SJCRH30 (cell line): ENCODE measurements around the gene STXBP5L. TPM values are rescaled to one million over a fixed set of nuclear protein-coding genes. Genes with fewer than 3 reads are reported as not detected.
"Not testable (repeated sequence)": the region's sequence is repeated elsewhere in the genome, so short reads cannot be mapped to it uniquely, and the experiment has no call there.

ENCODE experiments used
- DNase-seq, 2 experiments: peaks; one replicate each; pipeline ENCODE4 v3.0.0-alpha.2; 2015 to 2020
- H3K27ac ChIP-seq: fragments of 250-450 bp; sonication (Bioruptor Pico); 2 replicates; pipeline ENCODE4 v1.5.1; 2020; ENCODE audit warnings: mild to moderate bottlenecking, moderate library complexity
- H3K27me3 ChIP-seq: fragments of 250-450 bp; sonication (Bioruptor Pico); 2 replicates; pipeline ENCODE4 v1.5.1; 2020; ENCODE audit warnings: mild to moderate bottlenecking, moderate library complexity
- H3K36me3 ChIP-seq: fragments of 250-450 bp; sonication (Bioruptor Pico); 2 replicates; pipeline ENCODE4 v1.5.1; 2020; ENCODE audit warnings: mild to moderate bottlenecking, moderate library complexity
- H3K4me1 ChIP-seq: fragments of 250-450 bp; sonication (Bioruptor Pico); 2 replicates; pipeline ENCODE4 v1.5.1; 2020; ENCODE audit warnings: mild to moderate bottlenecking, moderate library complexity
- H3K4me3 ChIP-seq: fragments of 250-450 bp; sonication (Bioruptor Pico); 2 replicates; pipeline ENCODE4 v1.5.1; 2020; ENCODE audit warnings: mild to moderate bottlenecking, moderate library complexity
- H3K9me3 ChIP-seq: fragments of 250-450 bp; sonication (Bioruptor Pico); replicated peaks from 2 replicates; pipeline ENCODE4 v1.5.1; 2020; ENCODE audit warnings: mild to moderate bottlenecking, moderate library complexity
- total RNA-seq: library from RNA; depleted of rRNA; stranded (reverse); fragments of >200 nt; shearing (Covaris generic); gene quantifications from 2 replicates; pipeline ENCODE4 v1.2.3, GENCODE V29; 2014; rRNA removed

Gene STXBP5L
- total RNA-seq, result 0.89 and 1.3 TPM in 2 replicates

DNA sequence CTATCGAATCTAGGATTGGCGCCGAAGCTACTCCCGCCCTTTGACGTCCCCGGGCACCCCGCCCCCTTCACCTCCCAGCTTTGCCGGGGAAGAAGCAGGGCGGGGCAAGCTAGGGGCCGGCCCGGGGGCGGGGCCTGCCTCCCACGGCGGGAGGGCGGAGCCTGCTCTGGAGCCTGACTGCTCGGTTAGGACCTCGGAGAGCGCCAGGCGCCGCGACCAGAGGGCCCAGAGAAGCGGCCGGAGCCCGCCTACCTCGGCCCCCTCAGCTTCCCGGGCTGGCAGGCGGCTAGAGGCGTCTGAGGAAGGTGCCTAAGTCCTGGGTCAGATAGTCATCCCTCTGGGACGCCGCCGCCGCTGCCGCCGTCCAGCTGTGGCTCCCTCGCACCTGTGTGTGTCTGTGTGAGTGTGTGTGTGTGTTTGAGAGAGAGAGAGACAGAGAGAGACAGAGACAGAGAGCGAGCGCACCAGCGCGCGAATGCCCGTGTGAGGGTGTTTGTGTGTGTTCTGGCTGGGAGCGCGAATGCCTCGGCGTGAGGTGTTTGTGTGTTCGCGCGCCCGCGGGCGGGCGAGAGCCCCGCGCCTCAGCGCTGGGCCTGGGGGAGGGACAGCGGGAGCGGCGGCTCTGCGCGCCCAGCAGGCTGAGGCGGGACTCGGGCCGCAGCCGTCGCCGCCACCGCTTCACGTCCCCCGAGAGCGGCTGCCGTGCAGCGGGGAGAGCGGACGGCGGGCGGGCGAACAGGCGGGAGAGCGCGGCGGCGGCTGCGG is at the start of gene STXBP5L:
Gene STXBP5L (plus strand): TSS at position 176 of the 765 bp plus-strand sequence. CDS start 1,374 bp downstream, outside the sequence.
- Histone ChIP-seq H3K4me1 (no peaks in the 10 kb centered on the region), H3K36me3 (no peaks in the 10 kb centered on the region), H3K27ac (peak within 1 kb of the TSS; percentile 35), H3K27me3 (no peaks in the 10 kb centered on the region), H3K9me3 (no peaks in the 10 kb centered on the region), H3K4me3 (peak within 1 kb of the TSS; percentile 57)
- peak; percentile 88 to 90 for DNase-seq

DNA sequence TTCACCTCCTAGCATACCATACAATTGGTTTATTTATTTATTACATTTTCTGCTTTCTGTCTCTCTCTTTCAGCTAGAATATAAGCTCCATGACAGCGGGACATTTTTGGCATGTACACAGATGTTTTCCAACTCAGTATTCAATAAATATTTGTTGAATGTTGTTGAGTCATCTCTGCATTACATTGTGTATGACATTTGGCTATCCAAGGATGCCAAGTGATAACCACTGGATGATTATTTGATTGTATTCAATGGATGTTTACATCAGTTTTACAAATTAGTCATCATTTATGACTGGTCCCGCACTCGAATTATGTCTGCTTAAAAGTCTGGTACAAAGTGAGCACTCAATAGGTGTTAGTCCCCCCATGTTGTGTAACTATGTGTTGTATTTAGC is 49.5 kb upstream of the STXBP5L start:
- Histone ChIP-seq H3K27me3 (no peaks in the 10 kb centered on the region), H3K4me3 (no peak overlapping the region), H3K4me1 (peaks cover 6% of the 10 kb centered on the region; the same call in 1 of the 2 replicates), H3K36me3 (no peaks in the 10 kb centered on the region), H3K27ac (no peak overlapping the region), H3K9me3 (no peaks in the 10 kb centered on the region)
- no peak for DNase-seq

DNA sequence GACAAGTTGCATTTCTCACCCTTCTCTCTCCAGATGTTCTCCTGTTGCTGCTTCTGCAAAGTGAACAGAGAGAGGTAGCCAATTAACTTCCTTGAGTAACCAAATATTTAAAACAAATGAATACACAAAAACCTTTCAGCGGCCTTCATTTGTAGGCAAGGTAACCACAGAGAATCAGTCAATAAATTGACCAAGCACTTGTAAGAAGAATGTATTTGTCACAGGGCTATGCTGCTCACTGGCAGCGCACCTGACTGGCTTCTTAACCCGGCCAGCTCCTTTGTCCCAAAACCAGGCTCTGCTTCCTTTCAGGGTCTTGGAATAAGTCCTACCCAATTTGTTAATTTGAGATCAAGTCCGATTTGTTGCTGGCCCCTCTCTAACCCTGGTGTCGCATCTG is 43.5 kb upstream of the STXBP5L start:
- Histone ChIP-seq H3K36me3 (no peaks in the 10 kb centered on the region), H3K27me3 (no peaks in the 10 kb centered on the region), H3K4me3 (no peak overlapping the region), H3K27ac (no peak overlapping the region), H3K4me1 (no peaks in the 10 kb centered on the region), H3K9me3 (no peaks in the 10 kb centered on the region)
- no peak for DNase-seq

DNA sequence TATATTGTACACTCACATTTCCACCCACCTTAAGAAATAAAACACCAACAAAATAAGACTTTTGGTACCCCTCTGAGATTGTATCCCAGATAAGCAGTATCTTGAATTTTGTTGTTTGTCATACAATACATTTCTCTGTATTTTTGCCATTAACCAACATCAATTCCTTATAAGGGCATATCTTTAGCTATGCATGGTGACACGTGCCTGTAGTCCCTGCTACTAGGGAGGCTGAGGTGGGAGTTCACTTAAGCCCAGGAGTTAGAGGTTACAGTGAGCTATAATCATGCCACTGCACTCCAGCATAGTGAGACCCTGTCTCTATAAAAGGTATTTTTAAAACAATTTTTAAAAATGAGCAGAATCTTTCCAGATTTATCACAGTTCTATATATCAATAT is 32.5 kb upstream of the STXBP5L start:
- H3K27ac ChIP-seq, result no peak overlapping the region
- H3K36me3 ChIP-seq, result no peaks in the 10 kb centered on the region
- DNase-seq, result no peak
- no peaks in the 10 kb centered on the region for H3K4me1 ChIP-seq
- H3K27me3 ChIP-seq, result no peaks in the 10 kb centered on the region; the same call in 1 of the 2 replicates
- H3K9me3 ChIP-seq, result no peaks in the 10 kb centered on the region
- no peak overlapping the region for H3K4me3 ChIP-seq

DNA sequence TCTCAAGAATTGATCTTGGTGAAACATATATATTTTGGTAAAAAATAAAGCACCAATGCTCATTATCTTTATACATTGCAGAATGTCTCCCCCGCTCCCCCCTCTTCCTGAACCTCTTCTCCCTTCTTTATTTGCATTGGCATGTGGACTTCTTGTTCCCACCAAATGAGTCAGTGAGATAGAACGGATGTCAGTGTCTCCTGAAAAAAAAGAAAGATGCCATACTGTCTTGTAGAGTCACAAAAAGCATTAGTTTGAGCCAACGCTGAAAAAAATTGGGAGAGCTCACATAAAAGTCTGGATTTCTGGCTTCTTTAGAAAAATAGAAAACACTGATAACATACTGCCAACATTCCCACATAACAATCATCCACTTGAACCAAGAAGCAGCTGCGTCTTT is 32.0 kb upstream of the STXBP5L start:
- Histone ChIP-seq H3K9me3 (no peaks in the 10 kb centered on the region), H3K4me1 (no peaks in the 10 kb centered on the region), H3K27ac (no peak overlapping the region), H3K36me3 (no peaks in the 10 kb centered on the region), H3K27me3 (no peaks in the 10 kb centered on the region; the same call in 1 of the 2 replicates), H3K4me3 (no peak overlapping the region)
- DNase-seq, result no peak

DNA sequence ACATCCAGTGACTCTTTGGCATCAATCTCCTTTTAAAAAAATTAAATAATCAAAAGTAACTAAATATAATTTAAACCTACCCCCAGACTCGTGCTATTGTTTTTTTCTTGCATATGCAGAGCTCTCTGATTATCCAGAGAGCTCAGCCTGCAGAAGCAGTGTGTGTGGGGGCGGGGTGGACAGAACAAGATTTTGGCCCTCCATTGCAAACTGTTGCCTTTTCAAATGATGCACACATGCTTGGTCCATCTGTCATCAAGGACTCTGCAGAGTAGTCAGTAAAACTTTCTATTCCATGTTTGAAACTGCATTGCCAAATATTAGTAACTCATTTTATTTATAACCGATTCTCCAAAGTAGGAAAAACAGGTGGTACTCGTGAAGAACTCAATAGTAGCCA is 28.6 kb upstream of the STXBP5L start:
- no peaks in the 10 kb centered on the region for H3K36me3 ChIP-seq
- no peak overlapping the region for H3K27ac ChIP-seq
- H3K27me3 ChIP-seq, result peaks cover 5% of the 10 kb centered on the region; the same call in 1 of the 2 replicates
- no peak overlapping the region for H3K4me3 ChIP-seq
- no peaks in the 10 kb centered on the region for H3K4me1 ChIP-seq
- H3K9me3 ChIP-seq, result no peaks in the 10 kb centered on the region
- DNase-seq, result no peak

DNA sequence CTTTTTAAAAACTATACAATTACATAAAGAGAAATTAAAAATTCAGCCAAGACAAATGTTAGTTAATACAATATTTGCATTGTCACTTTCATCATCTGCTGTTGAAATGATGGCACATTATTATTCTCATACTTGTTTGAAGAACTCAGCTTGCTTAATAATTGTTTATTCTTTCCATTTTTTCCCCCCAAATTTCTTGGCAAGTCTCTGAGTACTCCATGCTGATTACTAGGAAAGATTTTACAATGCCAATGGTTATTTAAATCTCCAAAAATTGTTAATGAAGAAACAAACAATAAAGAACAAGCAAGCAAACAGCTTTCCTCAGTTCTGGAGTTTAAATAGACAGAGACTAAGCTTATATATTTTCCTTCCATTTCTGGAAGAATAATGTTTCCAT is 15.1 kb upstream of the STXBP5L start:
- no peaks in the 10 kb centered on the region for H3K4me1 ChIP-seq
- 0 out of 2 replicates have a peak, but pooled peaks cover 2% of the 10 kb centered on the region for H3K9me3 ChIP-seq
- H3K27ac ChIP-seq, result no peak overlapping the region
- no peak for DNase-seq
- 0 out of 2 replicates have a peak, but pooled peaks cover 2% of the 10 kb centered on the region for H3K27me3 ChIP-seq
- H3K36me3 ChIP-seq, result no peaks in the 10 kb centered on the region
- H3K4me3 ChIP-seq, result no peak overlapping the region

DNA sequence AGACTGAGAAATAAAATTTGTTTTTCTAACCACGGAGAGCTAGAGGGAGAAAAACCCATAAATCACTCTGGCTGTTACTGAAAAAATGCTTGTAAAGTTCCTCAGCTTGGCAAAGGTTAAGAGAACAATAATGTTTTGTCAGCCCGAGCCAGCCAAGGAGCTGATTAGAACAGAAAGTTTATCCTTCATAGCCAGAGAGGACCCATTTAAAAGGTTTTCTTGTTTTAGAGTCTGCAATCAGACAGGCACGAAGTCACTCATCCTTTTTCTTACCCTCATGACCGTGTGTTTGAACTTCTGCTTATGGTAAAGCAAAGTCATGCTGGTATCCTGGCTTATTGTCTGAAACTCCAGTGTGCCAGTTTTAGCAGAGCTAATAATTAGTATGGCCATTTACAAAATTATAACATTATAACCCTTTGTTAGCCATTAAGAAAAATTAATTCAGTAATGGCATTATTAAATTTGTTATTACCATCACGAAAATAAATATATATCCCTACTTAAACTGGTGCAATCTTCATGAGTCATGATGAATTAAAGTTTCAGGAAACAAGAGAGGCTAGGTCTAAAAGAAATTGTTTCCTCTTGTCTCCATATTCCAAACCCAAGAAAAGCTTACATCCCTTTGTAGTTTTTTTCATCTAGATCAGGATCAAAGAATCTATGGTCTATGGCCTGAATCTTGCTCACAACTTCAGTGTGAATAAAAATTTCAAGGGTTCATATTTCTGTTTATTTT is 13.5 kb upstream of the STXBP5L start:
- H3K27ac ChIP-seq, result no peak overlapping the region
- no peaks in the 10 kb centered on the region for H3K4me1 ChIP-seq
- DNase-seq, result no peak
- H3K36me3 ChIP-seq, result no peaks in the 10 kb centered on the region
- no peak overlapping the region for H3K4me3 ChIP-seq
- H3K27me3 ChIP-seq, result 0 out of 2 replicates have a peak, but pooled peaks cover 2% of the 10 kb centered on the region
- H3K9me3 ChIP-seq, result 0 out of 2 replicates have a peak, but pooled peaks cover 2% of the 10 kb centered on the region

DNA sequence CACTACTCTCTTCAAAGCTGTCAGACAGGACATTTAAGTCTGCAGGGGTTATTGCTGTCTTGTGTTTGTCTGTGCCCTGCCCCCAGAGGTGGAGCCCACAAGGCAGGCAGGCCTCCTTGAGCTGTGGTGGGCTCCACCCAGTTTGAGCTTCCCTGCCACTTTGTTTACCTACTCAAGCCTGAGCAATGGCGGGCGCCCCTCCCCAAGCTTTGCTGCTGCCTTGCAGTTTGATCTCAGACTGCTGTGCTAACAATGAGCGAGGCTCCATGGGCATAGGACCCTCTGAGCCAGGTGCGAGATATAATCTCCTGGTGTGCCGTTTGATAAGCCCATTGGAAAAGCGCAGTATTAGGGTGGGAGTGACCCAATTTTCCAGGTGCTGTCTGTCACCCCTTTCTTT is 6.3 kb upstream of the STXBP5L start:
- not testable (repeated sequence) for H3K27me3 ChIP-seq, H3K4me1 ChIP-seq, H3K4me3 ChIP-seq, H3K9me3 ChIP-seq, H3K27ac ChIP-seq, DNase-seq, H3K36me3 ChIP-seq

DNA sequence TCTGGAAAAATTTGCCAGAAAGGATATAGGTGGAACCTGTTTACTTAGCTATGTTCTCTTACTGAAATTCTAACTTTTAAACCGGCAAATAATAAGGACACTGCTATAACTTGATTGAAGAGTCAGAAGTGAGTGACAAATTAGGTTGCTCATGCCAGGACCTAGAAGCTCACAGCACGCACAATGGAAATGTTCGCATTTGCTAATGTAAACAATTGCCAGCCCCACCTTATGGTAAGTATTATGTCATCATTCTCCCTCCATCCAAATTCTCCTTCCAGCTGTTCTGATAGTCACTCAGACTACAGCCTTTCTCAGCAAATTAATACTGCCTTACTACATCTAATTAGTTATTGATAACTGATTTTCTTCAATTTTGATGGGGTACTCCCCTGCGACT is 4.8 kb upstream of the STXBP5L start:
- DNase-seq, result peak in 1 of 2 experiments; percentile 13
- no peaks in the 10 kb centered on the region for H3K27me3 ChIP-seq
- H3K4me3 ChIP-seq, result no peak overlapping the region
- no peaks in the 10 kb centered on the region for H3K9me3 ChIP-seq
- no peak overlapping the region for H3K27ac ChIP-seq
- H3K36me3 ChIP-seq, result no peaks in the 10 kb centered on the region
- no peaks in the 10 kb centered on the region for H3K4me1 ChIP-seq

DNA sequence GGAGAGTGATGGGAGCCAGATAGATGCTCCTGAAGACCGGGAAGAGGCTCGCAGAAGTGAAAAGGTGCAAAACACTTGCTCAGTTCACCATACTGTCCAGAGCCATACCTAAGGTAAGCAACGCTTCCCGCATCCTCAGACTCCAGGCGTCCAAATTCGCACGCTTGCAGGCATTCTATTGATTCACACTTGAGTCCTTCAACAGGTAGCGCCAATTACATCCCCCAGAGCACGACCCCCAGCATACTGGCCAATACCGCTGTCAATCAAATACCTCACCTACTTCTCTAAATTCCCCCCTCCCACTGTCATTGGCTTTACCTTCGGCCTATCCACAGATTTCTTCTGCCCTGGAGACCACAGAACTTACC is 361 bp upstream of the STXBP5L start:
- H3K9me3 ChIP-seq, result no peaks in the 10 kb centered on the region
- no peaks in the 10 kb centered on the region for H3K27me3 ChIP-seq
- DNase-seq, result no peak
- H3K27ac ChIP-seq, result no peak overlapping the region
- H3K4me3 ChIP-seq, result peak overlapping the region; percentile 57
- H3K4me1 ChIP-seq, result no peaks in the 10 kb centered on the region
- no peaks in the 10 kb centered on the region for H3K36me3 ChIP-seq

DNA sequence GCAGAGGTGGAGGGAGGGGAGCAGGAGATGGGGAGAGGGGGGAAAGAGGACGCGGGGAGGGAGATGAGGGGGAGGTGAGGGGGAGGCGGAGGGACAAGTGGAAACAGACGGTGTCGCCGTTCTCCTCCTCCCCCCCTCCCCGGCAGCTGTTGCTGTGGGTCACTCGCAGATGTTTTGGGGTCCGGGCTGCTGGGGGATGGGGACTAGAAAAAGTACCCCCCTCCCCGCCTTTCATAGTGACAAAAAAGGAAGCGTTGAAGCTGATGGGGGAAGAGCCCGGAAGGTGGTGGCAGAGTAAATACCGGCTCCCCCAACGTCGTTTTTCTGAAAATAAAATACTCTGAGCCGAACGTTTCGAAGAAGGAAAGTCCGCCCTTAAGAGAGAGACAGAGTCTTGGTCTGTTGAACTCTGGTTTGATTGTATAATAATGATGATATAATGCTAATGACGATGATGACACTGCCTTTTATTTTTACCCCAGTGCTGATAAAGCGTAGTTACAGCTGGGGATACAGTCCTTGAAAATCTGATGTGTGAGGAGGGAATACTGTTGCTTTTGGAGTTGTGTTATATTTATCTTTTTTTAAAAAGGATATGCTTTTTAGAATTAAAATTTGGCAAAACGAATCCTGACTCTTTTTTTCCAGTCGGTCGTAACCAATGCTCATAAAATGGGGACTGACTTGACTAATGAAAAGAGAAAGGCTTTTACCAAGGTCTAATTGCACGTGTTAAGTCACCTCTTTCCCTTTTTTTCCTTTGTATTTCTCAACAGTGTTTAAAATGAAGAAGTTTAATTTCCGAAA is 993 bp downstream of the STXBP5L start:
- Histone ChIP-seq H3K27me3 (no peaks in the 10 kb centered on the region), H3K4me3 (peak overlapping the region; percentile 57), H3K36me3 (no peaks in the 10 kb centered on the region), H3K9me3 (no peaks in the 10 kb centered on the region), H3K4me1 (no peaks in the 10 kb centered on the region), H3K27ac (peak overlapping the region; percentile 35)
- DNase-seq, result peak; percentile 44 to 50

DNA sequence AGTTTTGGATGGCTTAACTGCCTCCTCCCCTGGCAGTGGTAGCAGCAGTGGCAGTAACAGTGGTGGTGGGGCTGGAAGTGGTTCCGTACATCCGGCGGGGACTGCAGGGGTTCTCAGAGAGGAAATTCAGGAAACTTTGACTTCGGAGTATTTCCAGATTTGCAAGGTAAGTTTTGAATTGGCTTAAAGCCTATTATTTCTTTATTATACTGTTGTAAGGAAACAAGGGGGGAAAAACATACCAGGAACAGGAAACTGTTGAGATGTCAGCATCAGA is 1.5 kb downstream of the STXBP5L start:
- H3K36me3 ChIP-seq, result no peaks in the 10 kb centered on the region
- no peaks in the 10 kb centered on the region for H3K27me3 ChIP-seq
- DNase-seq, result peak; percentile 10 to 27
- no peaks in the 10 kb centered on the region for H3K4me1 ChIP-seq
- H3K27ac ChIP-seq, result no peak overlapping the region; the same call in 1 of the 2 replicates
- peak overlapping the region; percentile 57 for H3K4me3 ChIP-seq
- H3K9me3 ChIP-seq, result no peaks in the 10 kb centered on the region

DNA sequence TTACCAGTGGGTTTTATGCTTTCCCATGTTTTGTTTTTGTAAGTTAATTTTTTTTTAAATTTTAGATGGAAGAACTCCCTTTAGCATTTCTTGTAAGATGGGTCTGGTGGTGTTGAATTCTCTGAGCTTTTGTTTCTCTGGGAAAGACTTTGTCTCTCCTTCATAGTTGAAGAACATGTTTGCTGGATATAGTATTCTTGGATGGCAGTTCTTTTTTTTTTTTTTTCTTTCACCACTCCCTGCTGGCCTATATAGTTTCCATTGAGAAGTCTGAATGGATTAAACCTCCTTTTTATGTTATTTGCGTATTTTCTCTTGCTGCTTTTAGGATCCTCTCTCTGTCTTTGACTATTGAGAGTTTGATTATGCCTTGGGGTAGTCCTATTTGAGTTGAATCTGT is 18.1 kb downstream of the STXBP5L start:
- Histone ChIP-seq H3K36me3 (no peaks in the 10 kb centered on the region), H3K27ac (no peak overlapping the region), H3K4me1 (no peaks in the 10 kb centered on the region), H3K27me3 (no peaks in the 10 kb centered on the region), H3K4me3 (no peak overlapping the region), H3K9me3 (no peaks in the 10 kb centered on the region)
- peak in 1 of 2 experiments; percentile 2 for DNase-seq

DNA sequence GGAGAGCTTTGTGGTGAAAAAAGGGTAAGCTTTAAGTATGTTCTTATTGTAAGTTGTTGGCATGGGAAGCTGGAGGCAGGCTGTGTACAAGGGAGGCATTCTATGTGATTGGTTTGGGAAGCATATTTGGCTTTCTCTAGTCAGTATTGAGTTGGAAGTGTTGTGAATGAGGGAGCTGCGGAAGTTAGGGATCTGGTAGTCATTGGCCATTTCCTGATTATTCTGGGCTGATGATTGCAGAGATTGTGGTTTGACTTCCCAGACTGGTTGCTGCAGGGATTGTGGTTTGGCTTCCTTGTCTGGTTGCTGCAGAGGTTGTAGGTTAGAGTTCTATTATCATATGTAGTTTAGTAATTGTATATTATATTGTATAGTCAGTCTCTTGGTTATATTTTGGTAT is 21.0 kb downstream of the STXBP5L start:
- Histone ChIP-seq H3K27ac (no peak overlapping the region), H3K36me3 (no peaks in the 10 kb centered on the region)
- DNase-seq, result peak in 1 of 2 experiments; percentile 22

More for the DNA sequence above, 21.0 kb downstream of the STXBP5L start:
- no peaks in the 10 kb centered on the region for H3K4me1 ChIP-seq
- no peaks in the 10 kb centered on the region for H3K27me3 ChIP-seq
- H3K4me3 ChIP-seq, result no peak overlapping the region
- no peaks in the 10 kb centered on the region for H3K9me3 ChIP-seq
